ENCODE data around the gene RALB. TPM values are rescaled to one million over a fixed set of nuclear protein-coding genes. Genes with fewer than 3 reads are reported as not detected.

RALB gene
- total RNA-seq, 2 experiments from 2014 or later, result 39.4 to 45.4 TPM

- Mint-ChIP-seq H3K36me3 (ENCODE audit: low read depth) (peaks cover 56% of the 10 kb centered on the region), H3K4me1 (ENCODE audit: low read depth) (peaks cover 21% of the 10 kb centered on the region), H3K27me3 (ENCODE audit: low read depth) (no peaks in the 10 kb centered on the region), H3K4me3 (no peak overlapping the region), H3K27ac (no peak overlapping the region), H3K9me3 (ENCODE audit: insufficient read depth) (peaks cover 4% of the 10 kb centered on the region)
- ATAC-seq (no peak), DNase-seq (peak; percentile 10)
- CTCF ChIA-PET, result interaction anchor here (0.7 to 3.3 kb wide), 4 partner anchors 10 to 96 kb away, joined by 3 to 9 read pairs (median 4); no protein-coding TSS in a partner anchor
- POLR2A ChIA-PET, result interaction anchor here (1.5 kb wide), 1 partner anchor 42 kb away, joined by 6 read pairs; no protein-coding TSS in a partner anchor
Measured at GRCh38 chr2:120218181-120218580, 34.5 kb upstream of the RALB start.

GRCh38 chr2:120219291-120219690, 33.4 kb upstream of the RALB start:
- H3K27me3 Mint-ChIP-seq (ENCODE audit: low read depth), result no peaks in the 10 kb centered on the region
- peak; percentile 13 for DNase-seq
- H3K4me1 Mint-ChIP-seq (ENCODE audit: low read depth), result peaks cover 28% of the 10 kb centered on the region
- ChIA-PET CTCF (interaction anchor here (0.6 to 2.7 kb wide), 4 partner anchors 11 to 109 kb away, joined by 3 to 9 read pairs (median 4); no protein-coding TSS in a partner anchor), POLR2A (interaction anchor here (0.7 to 1.0 kb wide), 2 partner anchors 9 to 13 kb away, joined by 3 read pairs; no protein-coding TSS in a partner anchor)
- peaks cover 62% of the 10 kb centered on the region for H3K36me3 Mint-ChIP-seq (ENCODE audit: low read depth)
- H3K27ac Mint-ChIP-seq, result no peak overlapping the region
- ATAC-seq, result no peak
- no peak overlapping the region for H3K4me3 Mint-ChIP-seq
- peaks cover 4% of the 10 kb centered on the region for H3K9me3 Mint-ChIP-seq (ENCODE audit: insufficient read depth)

GRCh38 chr2:120219766-120220165, 32.9 kb upstream of the RALB start:
- no peak overlapping the region for H3K4me3 Mint-ChIP-seq
- H3K9me3 Mint-ChIP-seq (ENCODE audit: insufficient read depth), result peaks cover 4% of the 10 kb centered on the region
- ChIA-PET POLR2A (interaction anchor here (0.7 to 1.0 kb wide), 2 partner anchors 8 to 13 kb away, joined by 3 read pairs; no protein-coding TSS in a partner anchor), CTCF (interaction anchor here (0.6 to 2.7 kb wide), 4 partner anchors 11 to 109 kb away, joined by 3 to 9 read pairs (median 4); no protein-coding TSS in a partner anchor)
- H3K36me3 Mint-ChIP-seq (ENCODE audit: low read depth), result peaks cover 65% of the 10 kb centered on the region
- peak; percentile 16 for DNase-seq
- H3K27ac Mint-ChIP-seq, result peak overlapping the region; percentile 30
- H3K4me1 Mint-ChIP-seq (ENCODE audit: low read depth), result peaks cover 33% of the 10 kb centered on the region
- H3K27me3 Mint-ChIP-seq (ENCODE audit: low read depth), result no peaks in the 10 kb centered on the region
- no peak for ATAC-seq

- no peak for DNase-seq
Measured at GRCh38 chr2:120220756-120221155, 31.9 kb upstream of the RALB start.

GRCh38 chr2:120221616-120222015, 31.0 kb upstream of the RALB start:
- Mint-ChIP-seq H3K36me3 (ENCODE audit: low read depth) (peaks cover 70% of the 10 kb centered on the region), H3K4me3 (peak overlapping the region; percentile 20), H3K27ac (no peak overlapping the region), H3K4me1 (ENCODE audit: low read depth) (peaks cover 50% of the 10 kb centered on the region), H3K9me3 (ENCODE audit: insufficient read depth) (peaks cover 2% of the 10 kb centered on the region), H3K27me3 (ENCODE audit: low read depth) (no peaks in the 10 kb centered on the region)
- ATAC-seq (no peak), DNase-seq (no peak)
- CTCF ChIA-PET, result interaction anchor here (2.7 to 3.5 kb wide), 2 partner anchors 46 to 91 kb away, joined by 9 to 16 read pairs; no protein-coding TSS in a partner anchor
- POLR2A ChIA-PET, result interaction anchor here (1.9 kb wide), 1 partner anchor 13 kb away, joined by 5 read pairs; no protein-coding TSS in a partner anchor

More at GRCh38 chr2:120220756-120221155, 31.9 kb upstream of the RALB start:
- peaks cover 42% of the 10 kb centered on the region for H3K4me1 Mint-ChIP-seq (ENCODE audit: low read depth)
- ATAC-seq, result no peak
- peaks cover 69% of the 10 kb centered on the region for H3K36me3 Mint-ChIP-seq (ENCODE audit: low read depth)
- ChIA-PET POLR2A (no interaction called here), CTCF (interaction anchor here (2.7 to 3.5 kb wide), 2 partner anchors 45 to 92 kb away, joined by 9 to 16 read pairs; no protein-coding TSS in a partner anchor)
- no peak overlapping the region for H3K27ac Mint-ChIP-seq
- H3K4me3 Mint-ChIP-seq, result no peak overlapping the region
- H3K27me3 Mint-ChIP-seq (ENCODE audit: low read depth), result no peaks in the 10 kb centered on the region
- H3K9me3 Mint-ChIP-seq (ENCODE audit: insufficient read depth), result peaks cover 4% of the 10 kb centered on the region

- ATAC-seq, result no peak
- peak overlapping the region; percentile 91 for H3K27ac Mint-ChIP-seq
- DNase-seq, result no peak
- H3K4me1 Mint-ChIP-seq (ENCODE audit: low read depth), result peaks cover 58% of the 10 kb centered on the region
- peak overlapping the region; percentile 69 for H3K4me3 Mint-ChIP-seq
- ChIA-PET POLR2A (interaction anchor here (0.6 to 1.9 kb wide), 7 partner anchors 10 to 46 kb away, joined by 3 to 20 read pairs (median 5); no protein-coding TSS in a partner anchor), CTCF (interaction anchor here (1.1 to 3.5 kb wide), 4 partner anchors 10 to 47 kb away, joined by 4 to 16 read pairs (median 6); partner anchors contain the start of gene RALB)
- no peaks in the 10 kb centered on the region for H3K9me3 Mint-ChIP-seq (ENCODE audit: insufficient read depth)
- peaks cover 74% of the 10 kb centered on the region for H3K36me3 Mint-ChIP-seq (ENCODE audit: low read depth)
- H3K27me3 Mint-ChIP-seq (ENCODE audit: low read depth), result no peaks in the 10 kb centered on the region
Measured at GRCh38 chr2:120222186-120223033, 30.2 kb upstream of the RALB start.

- peaks cover 67% of the 10 kb centered on the region for H3K4me1 Mint-ChIP-seq (ENCODE audit: low read depth)
- POLR2A ChIA-PET, result interaction anchor here (1.0 to 1.9 kb wide), 6 partner anchors 9 to 47 kb away, joined by 3 to 20 read pairs (median 5); no protein-coding TSS in a partner anchor
- ATAC-seq (peak; percentile 94), DNase-seq (peak; percentile 91)
- CTCF ChIA-PET, result interaction anchor here (0.6 to 3.5 kb wide), 5 partner anchors 9 to 90 kb away, joined by 3 to 16 read pairs (median 5); partner anchors contain the start of gene RALB
- H3K27me3 Mint-ChIP-seq (ENCODE audit: low read depth), result no peaks in the 10 kb centered on the region
- H3K9me3 Mint-ChIP-seq (ENCODE audit: insufficient read depth), result no peaks in the 10 kb centered on the region
- H3K36me3 Mint-ChIP-seq (ENCODE audit: low read depth), result peaks cover 76% of the 10 kb centered on the region
- peak within 1 kb of the TSS; percentile 91 for H3K27ac Mint-ChIP-seq
- H3K4me3 Mint-ChIP-seq, result peak within 1 kb of the TSS; percentile 83
Measured at GRCh38 chr2:120223034-120223912, 29.4 kb upstream of the RALB start, which contains the start of gene TMEM185B. TSS of gene TMEM185B (minus strand) at chr2:120223400. CDS start at chr2:120222976, 424 bp downstream.

- peak overlapping the region; percentile 90 for H3K27ac Mint-ChIP-seq
- H3K4me3 Mint-ChIP-seq, result peak overlapping the region; percentile 83
- DNase-seq (no peak), ATAC-seq (no peak)
- no peaks in the 10 kb centered on the region for H3K9me3 Mint-ChIP-seq (ENCODE audit: insufficient read depth)
- no peaks in the 10 kb centered on the region for H3K27me3 Mint-ChIP-seq (ENCODE audit: low read depth)
- CTCF ChIA-PET, result interaction anchor here (1.2 to 3.5 kb wide), 3 partner anchors 28 to 49 kb away, joined by 5 to 16 read pairs (median 10); partner anchors contain the start of gene RALB
- H3K36me3 Mint-ChIP-seq (ENCODE audit: low read depth), result peaks cover 76% of the 10 kb centered on the region
- peaks cover 77% of the 10 kb centered on the region for H3K4me1 Mint-ChIP-seq (ENCODE audit: low read depth)
- POLR2A ChIA-PET, result interaction anchor here (1.9 kb wide), 1 partner anchor 33 kb away, joined by 6 read pairs; no protein-coding TSS in a partner anchor
Measured at GRCh38 chr2:120224256-120224655, 28.4 kb upstream of the RALB start.

- DNase-seq (no peak), ATAC-seq (no peak)
- peaks cover 76% of the 10 kb centered on the region for H3K36me3 Mint-ChIP-seq (ENCODE audit: low read depth)
- H3K4me1 Mint-ChIP-seq (ENCODE audit: low read depth), result peaks cover 82% of the 10 kb centered on the region
- H3K27ac Mint-ChIP-seq, result peak overlapping the region; percentile 90
- ChIA-PET POLR2A (interaction anchor here (0.7 to 1.9 kb wide), 3 partner anchors 26 to 88 kb away, joined by 4 to 6 read pairs (median 4); no protein-coding TSS in a partner anchor), CTCF (interaction anchor here (0.6 to 2.4 kb wide), 4 partner anchors 9 to 88 kb away, joined by 3 to 10 read pairs (median 6); no protein-coding TSS in a partner anchor)
- no peaks in the 10 kb centered on the region for H3K27me3 Mint-ChIP-seq (ENCODE audit: low read depth)
- no peaks in the 10 kb centered on the region for H3K9me3 Mint-ChIP-seq (ENCODE audit: insufficient read depth)
- peak overlapping the region; percentile 83 for H3K4me3 Mint-ChIP-seq
Measured at GRCh38 chr2:120224735-120225548, 27.7 kb upstream of the RALB start.

GRCh38 chr2:120225549-120226065, 27.0 kb upstream of the RALB start:
- Mint-ChIP-seq H3K4me1 (ENCODE audit: low read depth) (peaks cover 85% of the 10 kb centered on the region), H3K4me3 (no peak overlapping the region), H3K27ac (peak overlapping the region; percentile 46), H3K27me3 (ENCODE audit: low read depth) (no peaks in the 10 kb centered on the region), H3K9me3 (ENCODE audit: insufficient read depth) (no peaks in the 10 kb centered on the region), H3K36me3 (ENCODE audit: low read depth) (peaks cover 76% of the 10 kb centered on the region)
- ATAC-seq (no peak), DNase-seq (no peak)
- CTCF ChIA-PET, result interaction anchor here (1.2 to 2.4 kb wide), 3 partner anchors 10 to 88 kb away, joined by 3 to 10 read pairs (median 8); no protein-coding TSS in a partner anchor
- POLR2A ChIA-PET, result interaction anchor here (1.3 kb wide), 1 partner anchor 26 kb away, joined by 4 read pairs; no protein-coding TSS in a partner anchor
